GM12801 (cell line): ENCODE data around the gene GRIN2A.

Source experiments
- CTCF ChIP-seq: IDR thresholded peaks from one replicate; pipeline ENCODE4 v1.5.1; 2011; ENCODE audit warnings: control low read depth; ENCODE audit not compliant: insufficient read length; ENCODE audit errors: extremely low read depth

Gene GRIN2A

GRCh38 chr16:9845661-9846361 lies 336.4 kb downstream of the GRIN2A start:
- no peak for TF ChIP-seq CTCF

GRCh38 chr16:9844361-9844760 lies 337.9 kb downstream of the GRIN2A start:
- TF ChIP-seq CTCF = no peak

- no peak for TF ChIP-seq CTCF
These were observed 338.7 kb downstream of the GRIN2A start for GRCh38 chr16:9843424-9844018.

GRCh38 chr16:9840761-9841665 lies 341.2 kb downstream of the GRIN2A start:
- no peak for TF ChIP-seq CTCF

GRCh38 chr16:9837481-9837880 lies 344.7 kb downstream of the GRIN2A start:
- TF ChIP-seq CTCF = no peak

- no peak for TF ChIP-seq CTCF
These were observed 346.0 kb downstream of the GRIN2A start for GRCh38 chr16:9836118-9836736.

- TF ChIP-seq CTCF = no peak
These were observed 355.0 kb downstream of the GRIN2A start for GRCh38 chr16:9827062-9827752.
